ENCODE results near the gene KCNQ2.

GRCh38 chr20:63494084-63494419, 21.6 kb upstream of the KCNQ2 start:
- no peak for TF ChIP-seq CTCF (IDR thresholded peaks at IDR 0.05)
- no peak for TF ChIP-seq POLR2A (IDR thresholded peaks at IDR 0.05)

Measured in testis (tissue), 2 donors.